Calu3 (cell line): Measurements from ENCODE around the gene LENG1. TPM values are rescaled to one million over a fixed set of nuclear protein-coding genes. Genes with fewer than 3 reads are reported as not detected.

Experiments used
- BruUV-seq: library from RNA; stranded (reverse); fragments of 400-500 nt; replicated peaks from 2 replicates; lab custom pipeline; 2021; lab: Mats Ljungman, UMichigan
- CTCF ChIA-PET: fragments of 300-600 bp; sonication (Branson Sonifier 250); formaldehyde crosslinking; loops from one replicate; lab custom pipeline; 2022; ENCODE audit warnings: antibody characterized with exemption; lab: Charles Lee
- DNase-seq: peaks from one replicate; pipeline ENCODE4 v3.0.0; 2022
- H3K27ac Mint-ChIP-seq: one replicate; pipeline ENCODE4 v1.8.0; 2022; ENCODE audit warnings: mixed read lengths; ENCODE audit not compliant: unreplicated experiment
- H3K27me3 Mint-ChIP-seq: one replicate; pipeline ENCODE4 v1.8.0; 2022; ENCODE audit warnings: mixed read lengths; ENCODE audit not compliant: unreplicated experiment
- H3K36me3 Mint-ChIP-seq: one replicate; pipeline ENCODE4 v1.8.0; 2022; ENCODE audit warnings: mild to moderate bottlenecking, moderate library complexity, mixed read lengths; ENCODE audit not compliant: insufficient read depth, unreplicated experiment
- H3K4me1 Mint-ChIP-seq: one replicate; pipeline ENCODE4 v1.8.0; 2022; ENCODE audit warnings: mild to moderate bottlenecking, low read depth, mixed read lengths; ENCODE audit not compliant: unreplicated experiment
- H3K4me3 Mint-ChIP-seq: one replicate; pipeline ENCODE4 v1.8.0; 2022; ENCODE audit warnings: mild to moderate bottlenecking, low read depth, moderate library complexity, mixed read lengths; ENCODE audit not compliant: unreplicated experiment
- H3K9me3 Mint-ChIP-seq: one replicate; pipeline ENCODE4 v1.8.0; 2022; ENCODE audit warnings: low read depth, mixed read lengths; ENCODE audit not compliant: unreplicated experiment
- CTCF ChIP-seq: fragments of 200-600 bp; IDR thresholded peaks from one replicate; pipeline ENCODE4 v1.8.0; 2022; ENCODE audit warnings: antibody characterized with exemption; ENCODE audit not compliant: unreplicated experiment
- intact Hi-C: fragments of 100-400 bp; cut with micrococcal nuclease; formaldehyde crosslinking; loops from one replicate; pipeline ENCODE4 v1.10.0; 2022; ENCODE audit not compliant: unreplicated experiment
- total RNA-seq: library from RNA; stranded (reverse); gene quantifications from 2 replicates; pipeline ENCODE4 v1.2.3, GENCODE V29; 2022

Gene LENG1
- total RNA-seq, 1 experiment from 2014 or later = 10.7 TPM

GRCh38 chr19:54106716-54107115, 52.8 kb downstream of the LENG1 start:
- Mint-ChIP-seq H3K4me3 (no peak overlapping the region), H3K36me3 (peaks cover 66% of the 10 kb centered on the region), H3K27me3 (no peaks in the 10 kb centered on the region), H3K9me3 (no peaks in the 10 kb centered on the region), H3K27ac (peak overlapping the region; percentile 2), H3K4me1 (peaks cover 7% of the 10 kb centered on the region)
- TF ChIP-seq CTCF = no peak
- no TSS peak for BruUV-seq
- intact Hi-C loops = no loop called here
- DNase-seq = no peak
- CTCF ChIA-PET = no interaction called here

GRCh38 chr19:54105796-54106195, 53.7 kb downstream of the LENG1 start:
- no peak overlapping the region for H3K4me3 Mint-ChIP-seq
- peaks cover 60% of the 10 kb centered on the region for H3K36me3 Mint-ChIP-seq
- no peak for TF ChIP-seq CTCF
- H3K27me3 Mint-ChIP-seq = no peaks in the 10 kb centered on the region
- no peak overlapping the region for H3K27ac Mint-ChIP-seq
- intact Hi-C loops = no loop called here
- no peak for DNase-seq
- CTCF ChIA-PET = no interaction called here
- no peaks in the 10 kb centered on the region for H3K9me3 Mint-ChIP-seq
- H3K4me1 Mint-ChIP-seq = peaks cover 7% of the 10 kb centered on the region
- no TSS peak for BruUV-seq

Other genes starting within 250 kb of the LENG1 start
- gene CACNG8, start 196.8 kb downstream of the LENG1 start, total RNA-seq = 13.4 and 19.0 TPM in 2 replicates
- 137 and 144 TPM in 2 replicates for gene CACNG6, start 168.1 kb downstream of the LENG1 start, total RNA-seq
- gene VSTM1, start 95.8 kb downstream of the LENG1 start, total RNA-seq = not detected in 2 replicates
- not detected in 2 replicates for gene TARM1, start 78.4 kb downstream of the LENG1 start, total RNA-seq
- gene OSCAR, start 58.9 kb downstream of the LENG1 start, total RNA-seq = 0.54 and 0.64 TPM in 2 replicates
- gene NDUFA3, start 56.9 kb downstream of the LENG1 start, total RNA-seq = 228 and 255 TPM in 2 replicates
- gene TFPT, start 44.1 kb downstream of the LENG1 start, total RNA-seq = 30.8 and 34.2 TPM in 2 replicates
- gene PRPF31, start 44.0 kb downstream of the LENG1 start, total RNA-seq = 106 TPM in 2 replicates
- 79.4 and 87.4 TPM in 2 replicates for gene CNOT3, start 22.0 kb downstream of the LENG1 start, total RNA-seq
- 157 and 166 TPM in 2 replicates for gene TMC4, start 13.4 kb upstream of the LENG1 start, total RNA-seq
- 287 and 323 TPM in 2 replicates for gene MBOAT7, start 29.9 kb upstream of the LENG1 start, total RNA-seq
- 52.2 and 53.0 TPM in 2 replicates for gene TSEN34, start 31.6 kb upstream of the LENG1 start, total RNA-seq
- gene RPS9, start 41.1 kb upstream of the LENG1 start, total RNA-seq = 825 and 841 TPM in 2 replicates
- not detected in 2 replicates for gene LILRB3, start 63.3 kb upstream of the LENG1 start, total RNA-seq
- gene LILRA6, start 83.1 kb upstream of the LENG1 start, total RNA-seq = not detected in 2 replicates
- not detected in 2 replicates for gene LILRB5, start 97.6 kb upstream of the LENG1 start, total RNA-seq
- not detected in 2 replicates for gene LILRB2, start 121.4 kb upstream of the LENG1 start, total RNA-seq
- gene LILRA5, start 153.4 kb upstream of the LENG1 start, total RNA-seq = not detected in 2 replicates
- gene LILRA4, start 179.4 kb upstream of the LENG1 start, total RNA-seq = not detected in 2 replicates
- 0.61 and 0.83 TPM in 2 replicates for gene LAIR1, start 205.2 kb upstream of the LENG1 start, total RNA-seq